Testis (tissue), 5 donors: ENCODE results near the gene FRG1. TPM values are rescaled to one million over a fixed set of nuclear protein-coding genes. Genes with fewer than 3 reads are reported as not detected.
"Not testable (repeated sequence)": the region's sequence is repeated elsewhere in the genome, so short reads cannot be mapped to it uniquely, and the experiment has no call there.

Experiments used
- DNase-seq: peaks from one replicate; pipeline ENCODE4 v3.0.0-alpha.2; 2019
- H3K27ac ChIP-seq, 2 donors: fragments of 200-600 bp; sonication (generic); one replicate each; pipeline ENCODE4 v1.5.1; 2019
- H3K27me3 ChIP-seq: fragments of 200-600 bp; sonication (generic); one replicate; pipeline ENCODE4 v1.5.1; 2019
- H3K36me3 ChIP-seq: fragments of 200-600 bp; sonication (generic); one replicate; pipeline ENCODE4 v1.5.1; 2017; ENCODE audit warnings: low read depth; ENCODE audit errors: missing control alignments
- H3K4me1 ChIP-seq: fragments of 200-600 bp; sonication (generic); one replicate; pipeline ENCODE4 v1.5.1; 2019
- H3K4me3 ChIP-seq, 2 donors: fragments of 200-600 bp; sonication (generic); one replicate each; pipeline ENCODE4 v1.5.1; 2017 to 2019
- H3K9me3 ChIP-seq: fragments of 200-600 bp; sonication (generic); one replicate; pipeline ENCODE4 v1.5.1; 2017
- CTCF ChIP-seq, 3 experiments: fragments of 450-650 bp in 2 of 3; fragments of 200-600 bp in 1 of 3; sonication (generic) in 1 of 3; IDR thresholded peaks; one replicate each; pipeline ENCODE4 v1.5.1; 2016 to 2019; ENCODE audit warnings: antibody characterized with exemption in 3 of 3, mild to moderate bottlenecking in 2 of 3, moderate library complexity in 1 of 3
- POLR2A ChIP-seq: fragments of 450-650 bp; IDR thresholded peaks from one replicate; pipeline ENCODE4 v1.6.1; 2017; ENCODE audit warnings: antibody characterized with exemption, mild to moderate bottlenecking, moderate library complexity
- WGBS, 2 donors: methylation state at CpG; one replicate each; pipeline ENCODE4 v1.1.5; 2018; 5-methylcytosine and 5-hydroxymethylcytosine counted together
- intact Hi-C: fragments of 100-400 bp; cut with DNase I; formaldehyde crosslinking; loops from one replicate; pipeline ENCODE4 v1.15.1; 2023; ENCODE audit warnings: low total_unique reads
- long read RNA-seq, 2 donors: transcript quantifications; one replicate each; lab custom pipeline, GENCODE V29; 2026
- polyA plus RNA-seq: library from polyadenylated mRNA; stranded (reverse); fragments of 350-450 nt; fragmentation: Illumina TruSeq; extraction: RNeasy Lipid Tissue Mini Kit (QIAGEN cat#74804); gene quantifications from one replicate; pipeline ENCODE4 v1.2.3, GENCODE V29; 2014; ENCODE audit warnings: low read depth, low replicate concordance; ENCODE audit not compliant: insufficient read depth
- total RNA-seq, 2 donors: library from RNA; depleted of rRNA; stranded (reverse); fragments of >200 nt; gene quantifications; one replicate each; pipeline ENCODE4 v1.2.3, GENCODE V29; 2016

FRG1 gene
- total RNA-seq (10 to 100 TPM; 34.6 to 36.0 TPM), polyA plus RNA-seq (26.2 TPM)
- long read RNA-seq, donor 1, transcript FRG1-201 (9 exons, 1,074 nt): major isoform, 25 of 33 reads
- long read RNA-seq, donor 1, partial matches to known transcripts: 8 of 33 reads
- long read RNA-seq, donor 1, other reads (novel, unspliced or antisense): 0 of 33 reads
- long read RNA-seq, donor 2, transcript FRG1-201 (9 exons, 1,074 nt): major isoform, 17 of 17 reads
- long read RNA-seq, donor 2, partial matches to known transcripts: 0 of 17 reads
- long read RNA-seq, donor 2, other reads (novel, unspliced or antisense): 0 of 17 reads

- no peak for TF ChIP-seq POLR2A
- peak; percentile 84 to 96 (median 95) for TF ChIP-seq CTCF (IDR thresholded peaks at IDR 0.05)
- H3K36me3 ChIP-seq: no peaks in the 10 kb centered on the region
- H3K27me3 ChIP-seq: no peaks in the 10 kb centered on the region
- no peaks in the 10 kb centered on the region for H3K9me3 ChIP-seq
- intact Hi-C loops: no loop called here
- peak; percentile 94 for DNase-seq
- WGBS, 2 donors: 5 to 10% methylated on average over 39 to 68 of the region's 70 CpGs
- peak within 1 kb of the TSS; percentile 70 to 95 for H3K4me3 ChIP-seq
- H3K4me1 ChIP-seq: peaks cover 8% of the 10 kb centered on the region
- H3K27ac ChIP-seq: peak within 1 kb of the TSS; percentile 85
These were observed at the start of gene FRG1 for GRCh38 chr4:189940178-189941004. TSS of gene FRG1 (plus strand) at chr4:189940872. CDS start at chr4:189941010, 138 bp downstream.

GRCh38 chr4:189897667-189898066 is 43.0 kb upstream of the FRG1 start:
- no peaks in the 10 kb centered on the region for H3K36me3 ChIP-seq
- WGBS, 2 donors: 96 to 99% methylated on average over 3 of the region's 3 CpGs
- no peak for DNase-seq
- H3K9me3 ChIP-seq: no peaks in the 10 kb centered on the region
- no peak for TF ChIP-seq POLR2A
- no peak for TF ChIP-seq CTCF (IDR thresholded peaks at IDR 0.05)
- H3K27ac ChIP-seq: no peak overlapping the region
- H3K27me3 ChIP-seq: no peaks in the 10 kb centered on the region
- intact Hi-C loops: no loop called here
- H3K4me3 ChIP-seq: no peak overlapping the region
- H3K4me1 ChIP-seq: no peaks in the 10 kb centered on the region

GRCh38 chr4:189899481-189900015 is 41.1 kb upstream of the FRG1 start:
- 39 to 43% methylated on average over 3 of the region's 3 CpGs for WGBS, 2 donors
- H3K36me3 ChIP-seq, H3K4me1 ChIP-seq, H3K27me3 ChIP-seq, DNase-seq, H3K27ac ChIP-seq, H3K4me3 ChIP-seq, H3K9me3 ChIP-seq, intact Hi-C loops: not testable (repeated sequence)

GRCh38 chr4:189904420-189905027 is 36.1 kb upstream of the FRG1 start:
- intact Hi-C loops, H3K4me1 ChIP-seq, H3K36me3 ChIP-seq, H3K9me3 ChIP-seq, H3K27ac ChIP-seq, H3K27me3 ChIP-seq, H3K4me3 ChIP-seq: not testable (repeated sequence)
- 33 to 39% methylated on average over 6 of the region's 6 CpGs for WGBS, 2 donors
- TF ChIP-seq CTCF (IDR thresholded peaks at IDR 0.05): peak; percentile 37 to 73 (median 63)
- peak; percentile 81 for DNase-seq

- Histone ChIP-seq H3K27ac (no peak overlapping the region), H3K36me3 (no peaks in the 10 kb centered on the region), H3K27me3 (no peaks in the 10 kb centered on the region), H3K4me1 (no peaks in the 10 kb centered on the region), H3K4me3 (no peak overlapping the region), H3K9me3 (no peaks in the 10 kb centered on the region)
- DNase-seq: no peak
- intact Hi-C loops: no loop called here
- WGBS, 2 donors: 64 to 69% methylated on average over 6 of the region's 6 CpGs
- TF ChIP-seq POLR2A (no peak), CTCF (IDR thresholded peaks at IDR 0.05) (peak in 1 of 3 experiments; percentile 30)
These were observed 28.5 kb upstream of the FRG1 start for GRCh38 chr4:189912170-189912569.
